Vagina (tissue), 2 donors: ENCODE results near the gene CRABP1.

Source experiments
- CTCF ChIP-seq, 3 experiments: fragments of 450-650 bp in 2 of 3; fragments of 200-600 bp in 1 of 3; sonication (generic) in 1 of 3; IDR thresholded peaks; one replicate each; pipeline ENCODE4 v1.5.1; 2017 to 2019; ENCODE audit warnings: antibody characterized with exemption in 3 of 3, mild to moderate bottlenecking in 2 of 3, moderate library complexity in 2 of 3
- POLR2A ChIP-seq, 2 donors: fragments of 450-650 bp; IDR thresholded peaks; one replicate each; pipeline ENCODE4 v1.6.1; 2017; ENCODE audit warnings: antibody characterized with exemption in 2 of 2, mild to moderate bottlenecking in 2 of 2, moderate library complexity in 2 of 2

- TF ChIP-seq CTCF (IDR thresholded peaks at IDR 0.05) (no peak), POLR2A (IDR thresholded peaks at IDR 0.05) (no peak)
These were observed 14.9 kb upstream of the CRABP1 start for GRCh38 chr15:78325092-78325843.
